Liver (tissue), 9 donors: ENCODE results near the gene METRN. TPM values are rescaled to one million over a fixed set of nuclear protein-coding genes. Genes with fewer than 3 reads are reported as not detected.

Experiments
- DNase-seq: peaks from one replicate; pipeline ENCODE4 v3.0.0-alpha.2; 2017; ENCODE audit warnings: low spot score
- H3K27ac ChIP-seq, 2 donors: one replicate each; pipeline ENCODE4 v1.7.0; 2013; ENCODE audit warnings: inconsistent platforms in 2 of 2, low read length in 2 of 2, control low read depth in 1 of 2, low read depth in 1 of 2, mild to moderate bottlenecking in 1 of 2
- H3K27me3 ChIP-seq, 4 donors: one replicate each; pipeline versions ENCODE4 v1.6.1 to v1.7.0; 2013; ENCODE audit warnings: low read length in 3 of 4, inconsistent platforms in 1 of 4, mild to moderate bottlenecking in 1 of 4, moderate library complexity in 1 of 4; ENCODE audit not compliant: control insufficient read depth in 4 of 4, insufficient read depth in 4 of 4
- H3K36me3 ChIP-seq, 4 donors: one replicate each; pipeline versions ENCODE4 v1.6.1 to v1.7.0; 2013; ENCODE audit warnings: low read length in 3 of 4, mild to moderate bottlenecking in 3 of 4, low read depth in 1 of 4, moderate library complexity in 1 of 4; ENCODE audit not compliant: control insufficient read depth in 4 of 4, insufficient read depth in 3 of 4
- H3K4me1 ChIP-seq, 4 donors: one replicate each; pipeline versions ENCODE4 v1.6.1 to v1.7.0; 2013; ENCODE audit warnings: low read length in 3 of 4, mild to moderate bottlenecking in 3 of 4, moderate library complexity in 1 of 4; ENCODE audit not compliant: control insufficient read depth in 4 of 4, insufficient read depth in 4 of 4
- H3K4me3 ChIP-seq, 3 donors: one replicate each; pipeline versions ENCODE4 v1.6.1 to v1.7.0; 2013; ENCODE audit warnings: low read length in 3 of 3, control low read depth in 1 of 3, low read depth in 1 of 3, mild to moderate bottlenecking in 1 of 3
- H3K9ac ChIP-seq, 2 donors: one replicate each; pipeline ENCODE4 v1.7.0; 2013; ENCODE audit warnings: low read length in 2 of 2, mild to moderate bottlenecking in 2 of 2, moderate library complexity in 2 of 2, control low read depth in 1 of 2, low read depth in 1 of 2
- H3K9me3 ChIP-seq, 4 donors: one replicate each; pipeline versions ENCODE4 v1.6.1 to v1.7.0; 2013; ENCODE audit warnings: low read length in 3 of 4; ENCODE audit not compliant: control insufficient read depth in 4 of 4
- ATF3 ChIP-seq: IDR thresholded peaks from 2 replicates; pipeline ENCODE4 v1.6.1; 2016; ENCODE audit warnings: antibody characterized with exemption
- CTCF ChIP-seq: fragments of 150-350 bp; IDR thresholded peaks from 2 replicates; pipeline ENCODE4 v1.5.1; 2017; ENCODE audit warnings: improper control_type of control experiment, low read depth, low read length; ENCODE audit not compliant: missing input control
- EGR1 ChIP-seq, 2 donors: IDR thresholded peaks; 2 replicates each; pipeline ENCODE4 v1.6.1; 2016 to 2018; ENCODE audit warnings: antibody characterized with exemption in 2 of 2, low read depth in 2 of 2
- FOXA1 ChIP-seq: IDR thresholded peaks from 2 replicates; pipeline ENCODE4 v1.6.1; 2016; ENCODE audit warnings: antibody characterized with exemption
- FOXA2 ChIP-seq: IDR thresholded peaks from 2 replicates; pipeline ENCODE4 v1.6.1; 2016; ENCODE audit warnings: antibody characterized with exemption
- GABPA ChIP-seq, 2 donors: IDR thresholded peaks in 1 of 2; conservative IDR thresholded peaks in 1 of 2; 2 replicates each; pipeline ENCODE4 v1.6.1; 2016; ENCODE audit warnings: antibody characterized with exemption in 2 of 2, mild to moderate bottlenecking in 1 of 2, moderate library complexity in 1 of 2
- HNF4A ChIP-seq, 2 donors: conservative IDR thresholded peaks; 2 replicates each; pipeline ENCODE4 v1.6.1; 2016; ENCODE audit warnings: antibody characterized with exemption in 2 of 2, mild to moderate bottlenecking in 2 of 2
- HNF4G ChIP-seq: IDR thresholded peaks from 2 replicates; pipeline ENCODE4 v1.6.1; 2016; ENCODE audit warnings: antibody characterized with exemption
- JUND ChIP-seq, 2 donors: IDR thresholded peaks; 2 replicates each; pipeline ENCODE4 v1.6.1; 2016; ENCODE audit warnings: antibody characterized with exemption in 2 of 2
- MAX ChIP-seq: IDR thresholded peaks from 2 replicates; pipeline ENCODE4 v1.6.1; 2016; ENCODE audit warnings: antibody characterized with exemption
- NR2F2 ChIP-seq: IDR thresholded peaks from 2 replicates; pipeline ENCODE4 v1.6.1; 2016; ENCODE audit warnings: antibody characterized with exemption
- RAD21 ChIP-seq, 2 donors: IDR thresholded peaks; 2 replicates each; pipeline ENCODE4 v1.6.1; 2016; ENCODE audit warnings: antibody characterized with exemption in 2 of 2, mild to moderate bottlenecking in 2 of 2
- REST ChIP-seq: IDR thresholded peaks from 2 replicates; pipeline ENCODE4 v1.6.1; 2016; ENCODE audit warnings: antibody characterized with exemption, mild to moderate bottlenecking
- RXRA ChIP-seq, 2 donors: IDR thresholded peaks; 2 replicates each; pipeline ENCODE4 v1.6.1; 2017 to 2018; ENCODE audit warnings: antibody characterized with exemption in 2 of 2, mild to moderate bottlenecking in 1 of 2
- SP1 ChIP-seq: IDR thresholded peaks from 2 replicates; pipeline ENCODE4 v1.6.1; 2018; ENCODE audit warnings: antibody characterized with exemption, mild to moderate bottlenecking
- TAF1 ChIP-seq: conservative IDR thresholded peaks from 2 replicates; pipeline ENCODE4 v1.6.1; 2016; ENCODE audit warnings: antibody characterized with exemption, mild to moderate bottlenecking
- YY1 ChIP-seq: IDR thresholded peaks from 2 replicates; pipeline ENCODE4 v1.6.1; 2016; ENCODE audit warnings: antibody characterized with exemption, mild to moderate bottlenecking
- ZBTB33 ChIP-seq: IDR thresholded peaks from 2 replicates; pipeline ENCODE4 v1.6.1; 2016; ENCODE audit warnings: antibody characterized with exemption
- WGBS: extraction: QIAGEN DNeasy Blood & Tissue Kit; methylation state at CpG from one replicate; pipeline ENCODE4 v1.1.7; 2013; 5-methylcytosine and 5-hydroxymethylcytosine counted together
- polyA plus RNA-seq, 2 donors: library from polyadenylated mRNA; stranded (reverse) in 1 of 2; unstranded in 1 of 2; fragments of 200-250 nt in 1 of 2; fragments of >200 nt in 1 of 2; fragmentation: Nextera tagmentation in 1 of 2; extraction: Ambion mirVana in 1 of 2; gene quantifications; one replicate each; pipeline versions ENCODE4 v1.2.1 to v1.2.3, GENCODE V29; 2013 to 2015
- total RNA-seq, 2 donors: library from RNA; depleted of rRNA; stranded (reverse); fragments of >200 nt; gene quantifications; one replicate each; pipeline ENCODE4 v1.2.3, GENCODE V29; 2014
- donor health status: healthy.
- donor health status: healthy.
- donor health status: healthy.
- donor health status: healthy.
- donor health status: healthy.

METRN gene
- total and polyA plus RNA-seq, 4 donors, result 4.6 to 22.9 (median 7.1) TPM

- Histone ChIP-seq H3K36me3 (peaks cover 5 to 28% (median 15%) of the 10 kb centered on the region in 4 donors), H3K9ac (peak within 1 kb of the TSS; percentile 50 to 51), H3K27ac (peak within 1 kb of the TSS; percentile 51 to 64), H3K9me3 (no peaks in the 10 kb centered on the region), H3K27me3 (no peaks in the 10 kb centered on the region), H3K4me1 (peaks cover 7 to 19% (median 15%) of the 10 kb centered on the region in 4 donors), H3K4me3 (peak within 1 kb of the TSS; percentile 58 to 93 (median 80))
- TF ChIP-seq ZBTB33 (no peak), TAF1 (no peak), CTCF (peak; percentile 90), EGR1 (IDR thresholded peaks at IDR 0.05; ENCODE audit: low read depth in 2 of 2) (no peak), YY1 (peak; percentile 84), SP1 (peak; percentile 14), ATF3 (no peak), JUND (IDR thresholded peaks at IDR 0.05) (no peak), FOXA2 (no peak), NR2F2 (no peak), RXRA (IDR thresholded peaks at IDR 0.05) (no peak), GABPA (IDR thresholded peaks at IDR 0.05 in 1 of 2, conservative IDR thresholded peaks at IDR 0.05 in 1 of 2) (peak in 1 of 2 donors; percentile 91), MAX (no peak), FOXA1 (no peak), RAD21 (IDR thresholded peaks at IDR 0.05) (peak in 1 of 2 donors; percentile 69)
- WGBS, result under 1% methylated on average over 78 of the region's 78 CpGs
- peak; percentile 94 for DNase-seq
These were observed 47.0 kb upstream of the METRN start, which contains the start of gene RHOT2 for GRCh38 chr16:667780-668518. TSS of gene RHOT2 (plus strand) at chr16:668132. CDS start at chr16:668200, 68 bp downstream.

- peak overlapping the region; percentile 58 to 93 (median 80) for H3K4me3 ChIP-seq
- H3K4me1 ChIP-seq, result peaks cover 7 to 19% (median 15%) of the 10 kb centered on the region in 4 donors
- DNase-seq, result no peak
- WGBS, result 11% methylated on average over 50 of the region's 50 CpGs
- no peaks in the 10 kb centered on the region for H3K9me3 ChIP-seq
- no peaks in the 10 kb centered on the region for H3K27me3 ChIP-seq
- peaks cover 5 to 35% (median 18%) of the 10 kb centered on the region in 4 donors for H3K36me3 ChIP-seq
- H3K9ac ChIP-seq, result peak overlapping the region; percentile 50 to 51
- peak overlapping the region in 1 of 2 donors; percentile 51 for H3K27ac ChIP-seq
- TF ChIP-seq GABPA (IDR thresholded peaks at IDR 0.05 in 1 of 2, conservative IDR thresholded peaks at IDR 0.05 in 1 of 2) (no peak), ATF3 (no peak), TAF1 (no peak), FOXA2 (no peak), ZBTB33 (no peak), HNF4G (no peak), JUND (IDR thresholded peaks at IDR 0.05) (no peak), RAD21 (IDR thresholded peaks at IDR 0.05) (no peak), REST (no peak), YY1 (no peak), HNF4A (conservative IDR thresholded peaks at IDR 0.05) (no peak), EGR1 (IDR thresholded peaks at IDR 0.05; ENCODE audit: low read depth in 2 of 2) (no peak), SP1 (no peak), NR2F2 (no peak), FOXA1 (no peak)
These were observed 46.3 kb upstream of the METRN start for GRCh38 chr16:668519-669171.
